ENCODE data around the gene AIP.

Gene AIP

DNA sequence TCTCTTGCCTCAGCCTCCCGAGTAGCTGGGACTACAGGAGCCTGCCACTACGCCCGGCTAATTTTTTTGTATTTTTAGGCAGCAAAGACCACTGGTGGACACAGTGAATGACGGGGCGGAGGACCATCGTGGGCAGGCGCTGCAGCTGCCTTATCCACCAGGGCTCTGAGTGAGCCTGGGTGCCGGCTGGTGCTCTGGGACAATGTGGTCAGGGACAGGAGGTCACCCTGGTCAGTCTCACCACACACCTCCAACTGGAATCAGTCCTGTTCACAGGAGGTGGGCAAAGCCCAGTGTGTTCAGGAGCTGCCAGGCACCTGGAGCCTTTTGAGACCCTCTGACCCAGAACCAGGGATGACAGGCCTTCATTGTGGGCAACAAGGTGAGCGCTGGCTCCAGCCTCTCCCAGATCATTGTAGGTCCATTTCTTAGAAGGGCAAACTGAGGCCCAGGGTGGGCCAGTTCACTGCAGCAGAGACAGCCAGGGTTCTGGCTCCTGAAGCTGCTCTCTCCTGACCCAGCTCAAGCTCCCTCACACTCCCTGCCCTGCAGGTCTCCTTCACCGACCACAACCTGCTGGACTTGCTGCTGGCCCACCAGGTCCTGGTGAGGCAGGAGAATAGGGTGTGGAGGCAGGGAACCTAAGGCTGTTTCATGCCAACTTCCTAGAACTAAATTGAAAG is 56.1 kb downstream of the AIP start:
- DNase-seq = no peak

DNA sequence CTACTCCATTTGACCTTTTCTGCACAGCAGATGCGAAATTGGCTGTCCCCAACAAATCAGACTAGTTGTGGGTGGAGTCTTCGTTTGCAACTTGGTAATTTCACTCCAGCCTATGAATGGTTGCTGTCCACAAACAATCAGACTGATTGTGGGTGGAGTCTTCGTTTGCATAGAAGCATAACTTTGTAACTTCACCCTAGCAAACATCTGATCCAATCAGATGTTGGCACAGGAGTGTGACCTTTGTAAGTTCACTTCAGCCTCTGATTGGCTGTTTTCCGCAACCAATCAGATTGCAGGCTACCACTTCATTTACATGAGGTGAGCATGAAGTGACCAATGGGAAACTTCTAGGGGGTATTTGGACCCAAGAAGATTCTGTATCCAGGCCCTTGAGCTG is 56.7 kb downstream of the AIP start:
- no peak for DNase-seq
